DMS 273 (cell line): Measurements from ENCODE around the gene MMP14.
"Not testable (repeated sequence)": the region's sequence is repeated elsewhere in the genome, so short reads cannot be mapped to it uniquely, and the experiment has no call there.

Experiments
- DNase-seq: peaks from one replicate; lab custom pipeline; 2025; ENCODE audit not compliant: unreplicated experiment; lab: John Stamatoyannopoulos, UW

MMP14 gene

GRCh38 chr14:22841311-22841710 lies 4.9 kb downstream of the MMP14 start:
- DNase-seq, result no peak

DNA sequence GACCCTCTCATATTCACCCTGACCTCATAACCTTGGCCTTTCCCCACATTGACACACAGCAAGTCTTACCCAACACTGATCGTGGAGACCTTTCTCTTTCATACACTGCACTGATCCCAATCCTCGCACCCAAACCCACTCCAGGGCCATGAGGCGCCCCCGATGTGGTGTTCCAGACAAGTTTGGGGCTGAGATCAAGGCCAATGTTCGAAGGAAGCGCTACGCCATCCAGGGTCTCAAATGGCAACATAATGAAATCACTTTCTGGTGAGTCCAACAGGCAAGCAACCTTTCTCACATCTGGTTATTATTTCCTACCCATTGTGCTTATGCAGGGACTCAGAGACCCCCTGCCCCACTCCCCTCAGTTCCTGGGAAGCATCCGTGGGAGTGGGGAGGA lies 5.4 kb downstream of the MMP14 start:
- DNase-seq, result no peak

GRCh38 chr14:22842211-22843122 lies 6.1 kb downstream of the MMP14 start:
- DNase-seq, result no peak

DNA sequence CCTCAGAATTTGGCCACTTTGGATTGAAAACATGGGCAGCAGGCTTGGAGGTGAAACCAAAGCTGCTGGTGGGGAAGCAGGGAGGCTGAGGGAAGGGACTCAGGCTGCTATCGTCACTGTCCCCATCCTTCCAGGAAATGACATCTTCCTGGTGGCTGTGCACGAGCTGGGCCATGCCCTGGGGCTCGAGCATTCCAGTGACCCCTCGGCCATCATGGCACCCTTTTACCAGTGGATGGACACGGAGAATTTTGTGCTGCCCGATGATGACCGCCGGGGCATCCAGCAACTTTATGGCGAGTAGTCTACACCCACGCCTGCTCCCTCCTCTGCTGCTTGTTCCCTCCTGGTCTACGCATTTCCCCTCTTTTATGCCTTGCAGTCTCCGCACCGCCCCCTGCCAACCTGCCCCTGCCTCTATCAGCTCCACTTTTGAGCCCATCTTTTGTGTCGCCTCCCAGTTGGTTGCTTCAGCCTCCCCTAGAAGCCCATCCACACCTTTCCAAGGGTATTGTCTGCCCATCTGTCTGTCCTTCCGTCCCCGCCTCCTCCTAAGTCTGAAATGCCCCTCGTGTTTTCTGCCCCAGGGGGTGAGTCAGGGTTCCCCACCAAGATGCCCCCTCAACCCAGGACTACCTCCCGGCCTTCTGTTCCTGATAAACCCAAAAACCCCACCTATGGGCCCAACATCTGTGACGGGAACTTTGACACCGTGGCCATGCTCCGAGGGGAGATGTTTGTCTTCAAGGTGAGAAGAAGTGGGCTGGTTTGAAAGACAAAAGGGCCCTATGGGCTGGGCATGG lies 6.9 kb downstream of the MMP14 start:
- no peak for DNase-seq

GRCh38 chr14:22844221-22845102 lies 8.1 kb downstream of the MMP14 start:
- no peak for DNase-seq

GRCh38 chr14:22845103-22845394 lies 8.7 kb downstream of the MMP14 start:
- no peak for DNase-seq

DNA sequence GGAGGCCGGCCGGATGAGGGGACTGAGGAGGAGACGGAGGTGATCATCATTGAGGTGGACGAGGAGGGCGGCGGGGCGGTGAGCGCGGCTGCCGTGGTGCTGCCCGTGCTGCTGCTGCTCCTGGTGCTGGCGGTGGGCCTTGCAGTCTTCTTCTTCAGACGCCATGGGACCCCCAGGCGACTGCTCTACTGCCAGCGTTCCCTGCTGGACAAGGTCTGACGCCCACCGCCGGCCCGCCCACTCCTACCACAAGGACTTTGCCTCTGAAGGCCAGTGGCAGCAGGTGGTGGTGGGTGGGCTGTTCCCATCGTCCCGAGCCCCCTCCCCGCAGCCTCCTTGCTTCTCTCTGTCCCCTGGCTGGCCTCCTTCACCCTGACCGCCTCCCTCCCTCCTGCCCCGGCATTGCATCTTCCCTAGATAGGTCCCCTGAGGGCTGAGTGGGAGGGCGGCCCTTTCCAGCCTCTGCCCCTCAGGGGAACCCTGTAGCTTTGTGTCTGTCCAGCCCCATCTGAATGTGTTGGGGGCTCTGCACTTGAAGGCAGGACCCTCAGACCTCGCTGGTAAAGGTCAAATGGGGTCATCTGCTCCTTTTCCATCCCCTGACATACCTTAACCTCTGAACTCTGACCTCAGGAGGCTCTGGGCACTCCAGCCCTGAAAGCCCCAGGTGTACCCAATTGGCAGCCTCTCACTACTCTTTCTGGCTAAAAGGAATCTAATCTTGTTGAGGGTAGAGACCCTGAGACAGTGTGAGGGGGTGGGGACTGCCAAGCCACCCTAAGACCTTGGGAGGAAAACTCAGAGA lies 9.6 kb downstream of the MMP14 start:
- DNase-seq, result no peak

DNA sequence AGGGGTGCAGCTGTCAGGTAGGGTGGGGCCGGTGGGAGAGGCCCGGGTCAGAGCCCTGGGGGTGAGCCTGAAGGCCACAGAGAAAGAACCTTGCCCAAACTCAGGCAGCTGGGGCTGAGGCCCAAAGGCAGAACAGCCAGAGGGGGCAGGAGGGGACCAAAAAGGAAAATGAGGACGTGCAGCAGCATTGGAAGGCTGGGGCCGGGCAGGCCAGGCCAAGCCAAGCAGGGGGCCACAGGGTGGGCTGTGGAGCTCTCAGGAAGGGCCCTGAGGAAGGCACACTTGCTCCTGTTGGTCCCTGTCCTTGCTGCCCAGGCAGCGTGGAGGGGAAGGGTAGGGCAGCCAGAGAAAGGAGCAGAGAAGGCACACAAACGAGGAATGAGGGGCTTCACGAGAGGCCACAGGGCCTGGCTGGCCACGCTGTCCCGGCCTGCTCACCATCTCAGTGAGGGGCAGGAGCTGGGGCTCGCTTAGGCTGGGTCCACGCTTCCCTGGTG lies 10.5 kb downstream of the MMP14 start:
- no peak for DNase-seq

DNA sequence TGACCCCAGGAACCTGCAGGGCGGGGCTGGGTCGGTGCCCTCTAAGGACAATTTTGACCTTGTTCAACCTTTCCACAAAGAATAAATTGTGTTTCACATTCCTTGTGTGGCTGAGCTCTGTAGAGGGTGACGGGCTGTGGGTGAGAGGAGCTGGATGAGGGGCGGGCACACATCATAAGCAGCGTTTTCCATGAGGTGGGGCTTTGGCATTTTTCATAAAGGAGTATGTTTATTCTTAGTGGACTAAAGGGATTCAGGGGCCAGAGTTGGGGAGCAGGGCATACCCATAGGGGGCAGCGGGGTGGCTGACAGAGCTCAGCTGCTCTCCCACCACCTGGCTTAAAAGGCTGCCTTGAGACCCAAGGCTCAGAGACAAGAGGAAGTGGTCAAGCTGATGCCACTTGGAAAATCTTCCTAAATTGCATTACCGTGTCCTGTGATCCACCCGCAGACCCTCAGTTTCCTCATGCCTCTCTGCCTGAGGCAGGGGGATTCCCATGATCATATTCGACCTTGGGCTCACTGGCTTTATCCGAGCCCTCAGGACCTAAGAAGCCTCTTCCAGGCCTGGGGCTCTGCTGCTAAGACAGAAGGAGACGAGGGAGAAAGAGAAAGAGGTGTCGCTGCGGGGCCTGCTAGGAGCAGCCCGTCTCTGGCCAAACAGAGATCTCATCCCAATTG lies 11.4 kb downstream of the MMP14 start:
- peak; percentile 31 for DNase-seq

DNA sequence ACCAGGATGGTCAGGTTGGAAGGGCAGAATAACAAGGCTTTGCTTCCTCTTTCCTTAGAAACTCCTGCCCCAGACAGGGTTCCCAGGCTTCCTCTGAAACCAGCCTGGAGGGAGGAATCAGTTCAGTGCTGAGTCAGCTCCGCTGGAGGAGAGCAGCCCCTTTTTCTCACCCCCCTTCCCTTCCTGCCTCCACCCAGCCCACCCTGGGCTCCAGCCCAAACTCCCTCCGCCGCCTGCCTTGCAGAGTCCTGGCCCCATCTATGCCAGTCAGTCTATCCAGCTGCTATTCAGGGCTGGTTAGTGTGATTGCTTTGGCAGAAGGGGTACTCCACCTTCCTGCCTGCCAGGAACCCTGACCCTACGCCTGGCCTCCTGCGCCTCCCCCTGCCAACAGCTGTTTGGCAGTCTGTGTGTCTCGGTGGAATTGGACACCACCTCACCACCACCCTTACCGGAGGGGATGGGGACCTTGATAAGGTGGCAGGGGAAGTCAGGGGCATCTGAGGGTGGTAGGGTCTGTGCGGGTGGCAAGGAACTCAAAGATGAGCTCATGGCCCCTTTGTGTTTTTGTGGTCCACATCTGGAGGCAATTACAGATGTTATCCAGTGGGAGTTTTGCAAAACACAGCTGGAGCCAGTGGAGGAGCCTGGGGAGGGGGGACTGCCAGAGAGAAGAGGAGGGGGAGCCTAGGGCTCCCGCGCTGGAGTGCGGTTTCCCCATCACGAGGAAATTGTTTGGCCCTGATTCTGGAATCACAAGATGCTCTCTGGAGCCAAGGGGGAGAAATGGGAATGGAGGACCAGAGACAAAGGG lies 12.2 kb downstream of the MMP14 start:
- peak; percentile 81 for DNase-seq

DNA sequence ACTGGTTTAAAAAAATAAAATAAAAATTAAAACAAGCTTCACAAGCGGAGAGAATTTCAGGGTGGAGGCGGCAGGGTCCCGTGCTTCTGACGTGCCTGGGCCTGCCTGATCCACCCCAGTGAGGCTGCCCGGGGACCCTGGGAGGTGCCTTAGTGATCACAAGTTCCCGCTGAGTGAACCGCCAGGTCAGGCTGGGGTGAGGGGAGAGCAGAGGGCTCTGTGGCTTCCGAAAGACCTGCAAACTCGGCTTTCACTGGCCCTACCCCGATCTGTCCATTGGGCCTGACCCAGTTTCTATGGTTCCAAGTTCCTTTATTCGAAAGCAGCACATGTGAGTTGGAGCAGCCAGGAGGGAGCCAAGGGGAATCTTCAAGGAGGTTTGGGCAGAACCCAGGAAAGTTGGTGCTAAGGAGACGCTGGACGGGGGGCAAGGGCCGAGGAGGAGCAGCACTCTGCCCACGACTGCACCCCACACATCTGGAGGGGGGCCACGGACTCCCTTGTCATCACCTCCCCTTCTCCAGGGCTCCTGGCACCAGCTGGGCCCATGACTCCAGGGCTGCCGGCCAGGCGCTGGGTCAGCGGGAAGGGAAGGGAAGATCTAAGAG lies 12.9 kb downstream of the MMP14 start:
- DNase-seq, result peak; percentile 54

DNA sequence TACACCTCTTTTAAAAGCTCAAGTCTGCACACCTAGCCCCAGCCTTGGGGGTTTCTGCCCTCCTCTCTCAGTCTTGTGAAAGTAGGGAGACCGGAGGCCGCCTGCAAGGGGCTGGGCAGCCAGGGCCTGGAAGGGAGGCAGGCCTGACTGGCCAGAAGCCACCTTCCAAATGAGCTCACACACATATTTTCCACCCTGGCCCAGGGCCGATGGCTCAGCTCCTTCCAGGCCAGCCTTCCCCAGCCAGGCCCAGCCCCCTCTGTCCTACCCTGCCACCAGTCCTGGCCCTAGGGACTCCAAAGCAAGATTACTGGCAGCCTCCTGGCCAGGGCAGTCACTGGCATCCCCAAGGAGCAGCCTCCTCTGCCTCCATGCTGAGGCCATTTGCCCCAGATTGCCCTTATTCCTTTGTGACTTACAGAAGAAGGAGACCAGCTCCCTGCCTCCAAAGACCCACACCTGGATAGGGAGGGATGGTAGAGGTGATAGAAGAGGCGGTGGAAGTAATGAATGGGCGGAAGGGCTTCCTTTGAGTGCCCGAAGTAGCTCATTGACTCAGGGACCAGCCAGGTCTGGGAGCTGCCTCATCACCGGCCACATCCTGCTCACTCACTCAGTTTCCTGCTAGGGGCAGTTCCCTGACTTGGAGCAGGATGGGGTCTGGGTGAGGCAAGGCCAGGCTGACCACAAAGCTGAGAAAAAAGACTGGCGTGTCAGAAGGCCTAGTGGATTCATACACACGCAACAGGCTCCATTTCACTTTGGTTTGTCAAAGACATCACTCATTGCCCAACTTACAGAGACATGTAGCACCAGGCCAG lies 14.8 kb downstream of the MMP14 start:
- DNase-seq, result no peak

- DNase-seq, result not testable (repeated sequence)
Observed at GRCh38 chr14:22852178-22852577, 15.8 kb downstream of the MMP14 start.

GRCh38 chr14:22852599-22852939 lies 16.2 kb downstream of the MMP14 start:
- DNase-seq, result no peak

DNA sequence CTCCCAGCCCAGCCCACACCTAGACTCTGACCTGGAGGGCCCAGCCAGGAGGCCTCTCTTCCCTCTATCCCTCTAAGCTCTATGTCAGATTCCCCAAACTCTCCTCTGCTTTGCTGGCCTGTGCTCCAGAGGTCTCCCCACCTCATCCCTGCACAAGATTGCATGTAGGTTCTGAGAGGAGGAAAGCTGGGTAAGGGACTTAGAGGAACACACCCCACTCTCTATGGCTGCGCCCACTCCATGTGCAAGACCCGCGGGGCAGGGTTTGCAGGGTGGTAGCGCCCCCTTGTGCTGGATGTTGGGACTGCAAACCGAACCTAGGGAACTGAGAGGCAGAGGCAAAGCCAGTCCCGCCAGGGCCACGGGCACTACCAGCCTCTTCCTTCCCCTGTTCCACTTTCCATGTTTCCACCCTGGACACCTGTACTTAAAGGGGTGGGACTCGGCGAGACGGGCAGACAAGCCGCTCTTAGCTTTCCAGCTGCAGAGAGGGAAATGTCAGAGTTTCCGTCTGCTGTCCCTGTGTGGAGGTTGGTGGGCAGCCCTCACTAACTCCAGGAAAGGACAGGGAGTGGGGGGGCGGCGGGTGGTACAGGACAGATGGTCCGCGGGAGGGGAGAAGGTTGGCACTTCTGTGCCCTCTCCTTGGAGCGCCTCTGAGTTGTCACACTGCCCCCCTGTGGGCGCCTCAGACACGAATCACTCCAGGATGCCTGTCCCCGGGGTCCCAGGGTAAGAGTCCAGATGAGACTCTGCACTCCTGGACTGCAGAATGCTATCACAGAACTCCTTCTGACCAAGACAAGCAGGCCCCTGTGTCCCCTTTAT lies 16.8 kb downstream of the MMP14 start:
- DNase-seq, result peak; percentile 96

- not testable (repeated sequence) for DNase-seq
Observed at GRCh38 chr14:22854296-22854695, 17.9 kb downstream of the MMP14 start.
